Hepatocyte (in vitro differentiated cells): ENCODE data around the gene BACH1. TPM values are rescaled to one million over a fixed set of nuclear protein-coding genes. Genes with fewer than 3 reads are reported as not detected.
A peak's percentile ranks its signal among the peaks of the same experiment; 100 is the strongest.

Experiments
- DNase-seq: peaks from one replicate; pipeline ENCODE4 v3.0.0-alpha.2; 2016; ENCODE audit warnings: low spot score
- H2AFZ ChIP-seq: fragments of 200-600 bp; sonication (generic); 2 replicates; pipeline ENCODE4 v1.6.0; 2016; ENCODE audit warnings: antibody characterized with exemption, mild to moderate bottlenecking
- H3K27ac ChIP-seq: fragments of 200-600 bp; sonication (generic); 2 replicates; pipeline ENCODE4 v1.5.1; 2016; ENCODE audit warnings: mild to moderate bottlenecking
- H3K27me3 ChIP-seq: fragments of 200-600 bp; sonication (generic); 2 replicates; pipeline ENCODE4 v1.6.1; 2016
- H3K36me3 ChIP-seq: fragments of 200-600 bp; sonication (generic); replicated peaks from 2 replicates; pipeline ENCODE4 v1.5.1; 2016; ENCODE audit warnings: low read depth; ENCODE audit not compliant: insufficient read depth
- H3K4me1 ChIP-seq: fragments of 200-600 bp; sonication (generic); 2 replicates; pipeline ENCODE4 v1.5.1; 2016; ENCODE audit warnings: mild to moderate bottlenecking, moderate library complexity; ENCODE audit not compliant: insufficient read depth
- H3K4me2 ChIP-seq: fragments of 200-600 bp; sonication (generic); 2 replicates; pipeline ENCODE4 v1.6.0; 2016
- H3K4me3 ChIP-seq: fragments of 200-600 bp; sonication (generic); 2 replicates; pipeline ENCODE4 v1.5.1; 2016; ENCODE audit warnings: mild to moderate bottlenecking
- H3K79me2 ChIP-seq: fragments of 200-600 bp; sonication (generic); 2 replicates; pipeline ENCODE4 v1.6.0; 2017; ENCODE audit warnings: mild to moderate bottlenecking
- H3K9me2 ChIP-seq: fragments of 200-600 bp; sonication (generic); replicated peaks from 2 replicates; pipeline ENCODE4 v1.6.0; 2017; ENCODE audit warnings: mild to moderate bottlenecking; ENCODE audit not compliant: insufficient read depth
- H3K9me3 ChIP-seq: fragments of 200-600 bp; sonication (generic); 2 replicates; pipeline ENCODE4 v1.5.1; 2016; ENCODE audit warnings: low read depth, mild to moderate bottlenecking
- H4K20me1 ChIP-seq: fragments of 200-600 bp; sonication (generic); 2 replicates; pipeline ENCODE4 v1.6.0; 2016; ENCODE audit warnings: mild to moderate bottlenecking; ENCODE audit not compliant: insufficient read depth, poor library complexity, severe bottlenecking
- CTCF ChIP-seq: fragments of 200-600 bp; sonication (generic); IDR thresholded peaks from 2 replicates; pipeline ENCODE4 v1.5.1; 2016; ENCODE audit warnings: antibody characterized with exemption, mild to moderate bottlenecking; ENCODE audit not compliant: poor library complexity
- EZH2 ChIP-seq: fragments of 200-600 bp; sonication (generic); IDR thresholded peaks from 2 replicates; pipeline ENCODE4 v1.6.1; 2016; ENCODE audit warnings: antibody characterized with exemption, mild to moderate bottlenecking, borderline replicate concordance
- EZH2phosphoT487 ChIP-seq: fragments of 200-600 bp; sonication (generic); IDR thresholded peaks from one replicate; pipeline ENCODE4 v1.6.1; 2018; ENCODE audit warnings: antibody characterized with exemption, mild to moderate bottlenecking, low read depth, moderate library complexity; ENCODE audit not compliant: unreplicated experiment, severe bottlenecking
- WGBS: methylation state at CpG from one replicate; pipeline ENCODE4 v1.1.6; 2016; ENCODE audit warnings: low lambda C conversion rate; ENCODE audit errors: missing lambda C conversion rate; 5-methylcytosine and 5-hydroxymethylcytosine counted together
- polyA plus RNA-seq: library from polyadenylated mRNA; unstranded; fragments of >200 nt; fragmentation: Nextera tagmentation; extraction: Ambion mirVana; gene quantifications from 2 replicates; pipeline ENCODE4 v1.2.1, GENCODE V29; 2016
- total RNA-seq: library from RNA; depleted of rRNA; stranded (reverse); fragments of >200 nt; gene quantifications from 2 replicates; pipeline ENCODE4 v1.2.3, GENCODE V29; 2014

The BACH1 gene
- total and polyA plus RNA-seq, 2 experiments from 2014 or later = 19.7 to 79.8 TPM

- TF ChIP-seq EZH2 = no peak
- no peak for TF ChIP-seq EZH2phosphoT487
- no peak for TF ChIP-seq CTCF
- H3K9me3 ChIP-seq = no peaks in the 10 kb centered on the region
- no peak overlapping the region for H3K4me3 ChIP-seq
- H2AFZ ChIP-seq = no peak overlapping the region
- no peaks in the 10 kb centered on the region for H4K20me1 ChIP-seq
- peak; percentile 51 for DNase-seq
- H3K27me3 ChIP-seq = no peaks in the 10 kb centered on the region
- H3K79me2 ChIP-seq = no peaks in the 10 kb centered on the region
- peak overlapping the region; percentile 28 for H3K4me2 ChIP-seq
- peak overlapping the region; percentile 57 for H3K27ac ChIP-seq
- H3K4me1 ChIP-seq = peaks cover 23% of the 10 kb centered on the region
- H3K36me3 ChIP-seq = no peaks in the 10 kb centered on the region
- H3K9me2 ChIP-seq = no peaks in the 10 kb centered on the region
- WGBS = 68% methylated on average over 4 of the region's 4 CpGs
Measured at GRCh38 chr21:29382030-29382654, 83.4 kb downstream of the BACH1 start.

- H3K4me2 ChIP-seq = peak overlapping the region; percentile 19
- no peaks in the 10 kb centered on the region for H3K79me2 ChIP-seq
- no peaks in the 10 kb centered on the region for H4K20me1 ChIP-seq
- H3K36me3 ChIP-seq = no peaks in the 10 kb centered on the region
- H3K4me3 ChIP-seq = no peak overlapping the region
- H3K9me2 ChIP-seq = no peaks in the 10 kb centered on the region
- no peaks in the 10 kb centered on the region for H3K27me3 ChIP-seq
- H2AFZ ChIP-seq = no peak overlapping the region
- TF ChIP-seq EZH2 = no peak
- TF ChIP-seq EZH2phosphoT487 = no peak
- TF ChIP-seq CTCF = no peak
- H3K27ac ChIP-seq = peak overlapping the region; percentile 42
- DNase-seq = no peak
- peaks cover 23% of the 10 kb centered on the region for H3K4me1 ChIP-seq
- 44% methylated on average over 2 of the region's 2 CpGs for WGBS
- H3K9me3 ChIP-seq = no peaks in the 10 kb centered on the region
Measured at GRCh38 chr21:29384683-29385359, 86.1 kb downstream of the BACH1 start.

- 73% methylated on average over 6 of the region's 6 CpGs for WGBS
- H3K4me1 ChIP-seq = peaks cover 22% of the 10 kb centered on the region
- H3K36me3 ChIP-seq = no peaks in the 10 kb centered on the region
- H3K27ac ChIP-seq = no peak overlapping the region
- no peaks in the 10 kb centered on the region for H3K9me2 ChIP-seq
- DNase-seq = peak; percentile 19
- no peaks in the 10 kb centered on the region for H3K79me2 ChIP-seq
- no peaks in the 10 kb centered on the region for H3K9me3 ChIP-seq
- no peak overlapping the region for H3K4me2 ChIP-seq
- H3K4me3 ChIP-seq = no peak overlapping the region
- no peak overlapping the region for H2AFZ ChIP-seq
- no peaks in the 10 kb centered on the region for H4K20me1 ChIP-seq
- no peaks in the 10 kb centered on the region for H3K27me3 ChIP-seq
- TF ChIP-seq CTCF = no peak
- no peak for TF ChIP-seq EZH2
- TF ChIP-seq EZH2phosphoT487 = no peak
Measured at GRCh38 chr21:29385934-29386520, 87.3 kb downstream of the BACH1 start.
